Skeletal muscle cell (primary cell): Measurements from ENCODE around the gene SLC15A2.
"Not testable (repeated sequence)": the region's sequence is repeated elsewhere in the genome, so short reads cannot be mapped to it uniquely, and the experiment has no call there.

ENCODE experiments used
- DNase-seq: peaks from one replicate; pipeline ENCODE4 v3.0.0-alpha.2; 2010; ENCODE audit warnings: low read depth
- H3K4me3 ChIP-seq: 2 replicates; pipeline ENCODE4 v1.5.1; 2011; ENCODE audit warnings: low read depth, mild to moderate bottlenecking, control low read depth, low read length, moderate library complexity

Gene SLC15A2

GRCh38 chr3:121918779-121919483 is 24.7 kb downstream of the SLC15A2 start:
- no peak for DNase-seq
- H3K4me3 ChIP-seq = no peak overlapping the region

- DNase-seq = no peak
Measured at GRCh38 chr3:121924734-121925133, 30.5 kb downstream of the SLC15A2 start.

GRCh38 chr3:121926380-121926779 is 32.2 kb downstream of the SLC15A2 start:
- H3K4me3 ChIP-seq = no peak overlapping the region
- DNase-seq = no peak

More at GRCh38 chr3:121924734-121925133, 30.5 kb downstream of the SLC15A2 start:
- H3K4me3 ChIP-seq = no peak overlapping the region

- H3K4me3 ChIP-seq, DNase-seq: not testable (repeated sequence)
Measured at GRCh38 chr3:121938141-121938855, 44.1 kb downstream of the SLC15A2 start.

- H3K4me3 ChIP-seq = no peak overlapping the region
- no peak for DNase-seq
Measured at GRCh38 chr3:121941592-121941991, 47.4 kb downstream of the SLC15A2 start.

GRCh38 chr3:121942116-121942786 is 48.0 kb downstream of the SLC15A2 start:
- H3K4me3 ChIP-seq = no peak overlapping the region
- DNase-seq = no peak

- DNase-seq = no peak
- H3K4me3 ChIP-seq = no peak overlapping the region
Measured at GRCh38 chr3:121943431-121943830, 49.2 kb downstream of the SLC15A2 start.

- H3K4me3 ChIP-seq = no peak overlapping the region
- no peak for DNase-seq
Measured at GRCh38 chr3:121948641-121949040, 54.4 kb downstream of the SLC15A2 start.

- H3K4me3 ChIP-seq = no peak overlapping the region
- no peak for DNase-seq
Measured at GRCh38 chr3:121951291-121951919, 57.2 kb downstream of the SLC15A2 start.

- no peak overlapping the region for H3K4me3 ChIP-seq
- DNase-seq = no peak
Measured at GRCh38 chr3:121956363-121956762, 62.2 kb downstream of the SLC15A2 start.

- DNase-seq = no peak
- no peak overlapping the region for H3K4me3 ChIP-seq
Measured at GRCh38 chr3:121957674-121958415, 63.6 kb downstream of the SLC15A2 start.

GRCh38 chr3:121958801-121959200 is 64.6 kb downstream of the SLC15A2 start:
- DNase-seq = no peak
- H3K4me3 ChIP-seq = no peak overlapping the region

- DNase-seq = no peak
- no peak overlapping the region for H3K4me3 ChIP-seq
Measured at GRCh38 chr3:121961283-121961682, 67.1 kb downstream of the SLC15A2 start.

GRCh38 chr3:121962443-121962842 is 68.2 kb downstream of the SLC15A2 start:
- DNase-seq = no peak

GRCh38 chr3:121963608-121964007 is 69.4 kb downstream of the SLC15A2 start:
- no peak overlapping the region for H3K4me3 ChIP-seq

More at GRCh38 chr3:121962443-121962842, 68.2 kb downstream of the SLC15A2 start:
- H3K4me3 ChIP-seq = no peak overlapping the region

GRCh38 chr3:121969631-121970030 is 75.4 kb downstream of the SLC15A2 start:
- H3K4me3 ChIP-seq = no peak overlapping the region
- DNase-seq = no peak

More at GRCh38 chr3:121963608-121964007, 69.4 kb downstream of the SLC15A2 start:
- no peak for DNase-seq

GRCh38 chr3:121970047-121970446 is 75.8 kb downstream of the SLC15A2 start:
- no peak overlapping the region for H3K4me3 ChIP-seq
- no peak for DNase-seq

- no peak for DNase-seq
- no peak overlapping the region for H3K4me3 ChIP-seq
Measured at GRCh38 chr3:121974601-121975111, 80.5 kb downstream of the SLC15A2 start.

- no peak overlapping the region for H3K4me3 ChIP-seq
- no peak for DNase-seq
Measured at GRCh38 chr3:121975702-121976302, 81.6 kb downstream of the SLC15A2 start.
